Measurements from ENCODE around the gene LONRF2.
A peak's percentile ranks its signal among the peaks of the same experiment; 100 is the strongest.

The LONRF2 gene

GRCh38 chr2:100236166-100236565 is 86.1 kb downstream of the LONRF2 start:
- Histone ChIP-seq H3K9ac (ENCODE audit: low read depth, low read length, poor library complexity, severe bottlenecking) (peak overlapping the region; percentile 79), H3K4me1 (ENCODE audit: insufficient read depth, low read length, poor library complexity, severe bottlenecking) (peaks cover 55% of the 10 kb centered on the region), H3F3A (ENCODE audit: low read depth) (peaks cover 18% of the 10 kb centered on the region; the same call in 1 of the 2 replicates), H3K36me3 (ENCODE audit: insufficient read depth, low read length) (no peaks in the 10 kb centered on the region), H3K79me2 (ENCODE audit: insufficient read depth, low read length) (no peaks in the 10 kb centered on the region), H3K9me2 (replicated peaks; ENCODE audit: low read depth, low read length) (no peaks in the 10 kb centered on the region), H2AFZ (ENCODE audit: low read length) (no peak overlapping the region), H3K27me3 (ENCODE audit: insufficient read depth, low read length, poor library complexity, severe bottlenecking) (no peaks in the 10 kb centered on the region), H4K20me1 (ENCODE audit: insufficient read depth, low read length, poor library complexity, severe bottlenecking) (no peaks in the 10 kb centered on the region), H3K4me3 (ENCODE audit: low read length, poor library complexity, severe bottlenecking) (peak overlapping the region; percentile 57), H3K9me3 (ENCODE audit: insufficient read depth, low read depth, low read length) (no peaks in the 10 kb centered on the region), H3K4me2 (ENCODE audit: low read depth, low read length, poor library complexity, severe bottlenecking) (peak overlapping the region; percentile 74)
- TF ChIP-seq, protein P1, sequence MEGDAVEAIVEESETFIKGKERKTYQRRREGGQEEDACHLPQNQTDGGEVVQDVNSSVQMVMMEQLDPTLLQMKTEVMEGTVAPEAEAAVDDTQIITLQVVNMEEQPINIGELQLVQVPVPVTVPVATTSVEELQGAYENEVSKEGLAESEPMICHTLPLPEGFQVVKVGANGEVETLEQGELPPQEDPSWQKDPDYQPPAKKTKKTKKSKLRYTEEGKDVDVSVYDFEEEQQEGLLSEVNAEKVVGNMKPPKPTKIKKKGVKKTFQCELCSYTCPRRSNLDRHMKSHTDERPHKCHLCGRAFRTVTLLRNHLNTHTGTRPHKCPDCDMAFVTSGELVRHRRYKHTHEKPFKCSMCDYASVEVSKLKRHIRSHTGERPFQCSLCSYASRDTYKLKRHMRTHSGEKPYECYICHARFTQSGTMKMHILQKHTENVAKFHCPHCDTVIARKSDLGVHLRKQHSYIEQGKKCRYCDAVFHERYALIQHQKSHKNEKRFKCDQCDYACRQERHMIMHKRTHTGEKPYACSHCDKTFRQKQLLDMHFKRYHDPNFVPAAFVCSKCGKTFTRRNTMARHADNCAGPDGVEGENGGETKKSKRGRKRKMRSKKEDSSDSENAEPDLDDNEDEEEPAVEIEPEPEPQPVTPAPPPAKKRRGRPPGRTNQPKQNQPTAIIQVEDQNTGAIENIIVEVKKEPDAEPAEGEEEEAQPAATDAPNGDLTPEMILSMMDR (conservative IDR thresholded peaks at IDR 0.05; ENCODE audit: low read length), result no peak
- TF ChIP-seq EZH2phosphoT487 (IDR thresholded peaks at IDR 0.05; ENCODE audit: borderline replicate concordance), result no peak

- Histone ChIP-seq H3K79me2 (ENCODE audit: insufficient read depth, low read length) (no peaks in the 10 kb centered on the region), H3K36me3 (ENCODE audit: insufficient read depth, low read length) (no peaks in the 10 kb centered on the region), H4K20me1 (ENCODE audit: insufficient read depth, low read length, poor library complexity, severe bottlenecking) (no peaks in the 10 kb centered on the region), H3K9me3 (ENCODE audit: insufficient read depth, low read depth, low read length) (no peaks in the 10 kb centered on the region), H3K4me1 (ENCODE audit: insufficient read depth, low read length, poor library complexity, severe bottlenecking) (peaks cover 55% of the 10 kb centered on the region), H3K9me2 (replicated peaks; ENCODE audit: low read depth, low read length) (no peaks in the 10 kb centered on the region), H3K9ac (ENCODE audit: low read depth, low read length, poor library complexity, severe bottlenecking) (peak overlapping the region; percentile 79), H3K4me2 (ENCODE audit: low read depth, low read length, poor library complexity, severe bottlenecking) (peak overlapping the region; percentile 74), H3K4me3 (ENCODE audit: low read length, poor library complexity, severe bottlenecking) (peak overlapping the region; percentile 57), H2AFZ (ENCODE audit: low read length) (peak overlapping the region; percentile 28; the same call in 1 of the 2 replicates), H3K27me3 (ENCODE audit: insufficient read depth, low read length, poor library complexity, severe bottlenecking) (no peaks in the 10 kb centered on the region), H3F3A (ENCODE audit: low read depth) (peaks cover 18% of the 10 kb centered on the region; the same call in 1 of the 2 replicates)
- TF ChIP-seq, protein P1 (conservative IDR thresholded peaks at IDR 0.05; ENCODE audit: low read length), result no peak
Measured at GRCh38 chr2:100235581-100235980, 86.7 kb downstream of the LONRF2 start.

- Histone ChIP-seq H3F3A (ENCODE audit: low read depth) (peaks cover 18% of the 10 kb centered on the region; the same call in 1 of the 2 replicates), H4K20me1 (ENCODE audit: insufficient read depth, low read length, poor library complexity, severe bottlenecking) (no peaks in the 10 kb centered on the region), H2AFZ (ENCODE audit: low read length) (peak overlapping the region; percentile 48), H3K4me3 (ENCODE audit: low read length, poor library complexity, severe bottlenecking) (peak overlapping the region; percentile 57), H3K9ac (ENCODE audit: low read depth, low read length, poor library complexity, severe bottlenecking) (peak overlapping the region; percentile 79), H3K4me2 (ENCODE audit: low read depth, low read length, poor library complexity, severe bottlenecking) (peak overlapping the region; percentile 74), H3K9me3 (ENCODE audit: insufficient read depth, low read depth, low read length) (no peaks in the 10 kb centered on the region), H3K9me2 (replicated peaks; ENCODE audit: low read depth, low read length) (no peaks in the 10 kb centered on the region), H3K27me3 (ENCODE audit: insufficient read depth, low read length, poor library complexity, severe bottlenecking) (no peaks in the 10 kb centered on the region), H3K4me1 (ENCODE audit: insufficient read depth, low read length, poor library complexity, severe bottlenecking) (peaks cover 55% of the 10 kb centered on the region), H3K36me3 (ENCODE audit: insufficient read depth, low read length) (no peaks in the 10 kb centered on the region), H3K79me2 (ENCODE audit: insufficient read depth, low read length) (no peaks in the 10 kb centered on the region)
- TF ChIP-seq, protein P1 (conservative IDR thresholded peaks at IDR 0.05; ENCODE audit: low read length), result no peak
- TF ChIP-seq EZH2phosphoT487 (IDR thresholded peaks at IDR 0.05; ENCODE audit: borderline replicate concordance), result no peak
Measured at GRCh38 chr2:100235098-100235497, 87.2 kb downstream of the LONRF2 start.
